Adrenal gland (tissue), 5 donors: Measurements from ENCODE around the gene BACH2.

Source experiments
- CTCF ChIP-seq, 6 experiments: fragments of 450-650 bp in 4 of 6; fragments of 200-600 bp in 2 of 6; sonication (generic) in 1 of 6; IDR thresholded peaks; 1 replicate in 5 of 6; 2 replicates in 1 of 6; pipeline versions ENCODE4 v1.5.1 to v1.8.0; 2016 to 2021; ENCODE audit warnings: antibody characterized with exemption in 6 of 6, mild to moderate bottlenecking in 2 of 6, moderate library complexity in 1 of 6
- POLR2A ChIP-seq, 2 donors: fragments of 450-650 bp; IDR thresholded peaks; one replicate each; pipeline ENCODE4 v1.6.1; 2017; ENCODE audit warnings: antibody characterized with exemption in 2 of 2, mild to moderate bottlenecking in 2 of 2, moderate library complexity in 1 of 2
- donor health status: DM: no; HTN: no; CAD: no.

GRCh38 chr6:90224196-90224595 lies 72.4 kb downstream of the BACH2 start:
- TF ChIP-seq CTCF (IDR thresholded peaks at IDR 0.05) = no peak
- no peak for TF ChIP-seq POLR2A (IDR thresholded peaks at IDR 0.05)
